ENCODE data around the gene CTNNAL1.

DNA sequence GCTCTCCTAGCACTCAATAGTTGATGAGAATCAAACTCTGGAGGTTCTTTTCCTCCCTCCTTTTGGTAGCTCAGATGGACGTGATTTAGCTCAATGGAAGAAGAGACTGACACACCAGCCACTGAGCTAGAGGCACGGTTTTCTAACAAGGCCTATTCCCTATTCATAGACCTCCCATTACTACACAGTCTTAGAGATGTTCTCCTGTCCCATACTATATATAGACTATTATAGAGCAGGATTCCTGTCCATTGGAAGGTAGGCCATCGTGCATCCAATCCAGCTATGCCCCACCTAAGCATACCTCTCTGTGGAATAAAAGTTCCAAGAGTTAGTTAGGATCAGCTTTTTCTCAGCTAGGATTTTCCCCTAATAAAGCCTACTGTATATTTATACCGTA is 30.3 kb upstream of the CTNNAL1 start:
- TF ChIP-seq, protein P1, sequence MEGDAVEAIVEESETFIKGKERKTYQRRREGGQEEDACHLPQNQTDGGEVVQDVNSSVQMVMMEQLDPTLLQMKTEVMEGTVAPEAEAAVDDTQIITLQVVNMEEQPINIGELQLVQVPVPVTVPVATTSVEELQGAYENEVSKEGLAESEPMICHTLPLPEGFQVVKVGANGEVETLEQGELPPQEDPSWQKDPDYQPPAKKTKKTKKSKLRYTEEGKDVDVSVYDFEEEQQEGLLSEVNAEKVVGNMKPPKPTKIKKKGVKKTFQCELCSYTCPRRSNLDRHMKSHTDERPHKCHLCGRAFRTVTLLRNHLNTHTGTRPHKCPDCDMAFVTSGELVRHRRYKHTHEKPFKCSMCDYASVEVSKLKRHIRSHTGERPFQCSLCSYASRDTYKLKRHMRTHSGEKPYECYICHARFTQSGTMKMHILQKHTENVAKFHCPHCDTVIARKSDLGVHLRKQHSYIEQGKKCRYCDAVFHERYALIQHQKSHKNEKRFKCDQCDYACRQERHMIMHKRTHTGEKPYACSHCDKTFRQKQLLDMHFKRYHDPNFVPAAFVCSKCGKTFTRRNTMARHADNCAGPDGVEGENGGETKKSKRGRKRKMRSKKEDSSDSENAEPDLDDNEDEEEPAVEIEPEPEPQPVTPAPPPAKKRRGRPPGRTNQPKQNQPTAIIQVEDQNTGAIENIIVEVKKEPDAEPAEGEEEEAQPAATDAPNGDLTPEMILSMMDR (IDR thresholded peaks at IDR 0.05; ENCODE audit: low read length) = no peak
- TF ChIP-seq EZH2 (IDR thresholded peaks at IDR 0.05; ENCODE audit: borderline replicate concordance, low read length) = no peak

All from OCI-LY1 (cell line).